ENCODE data around the gene CES2. TPM values are rescaled to one million over a fixed set of nuclear protein-coding genes. Genes with fewer than 3 reads are reported as not detected.

The CES2 gene
- total and polyA plus RNA-seq, 9 of the 15 experiments (the other 6 are each of a cell fraction or from before 2014, with no cell fraction given), result 2.2 to 37.9 (median 24.4) TPM

- no peaks in the 10 kb centered on the region for H3K36me3 ChIP-seq (ENCODE audit: control insufficient read depth, insufficient read depth, low read length)
- peaks cover 7 to 11% of the 10 kb centered on the region in 2 experiments; a peak in 1 of 5 replicates for H3K4me1 ChIP-seq (replicated peaks in 1 of 2; ENCODE audit: control insufficient read depth in 2 of 2, insufficient read depth in 2 of 2, low read length in 2 of 2)
- ATAC-seq, result no peak
- 50% methylated on average over 2 of the region's 2 CpGs for WGBS (ENCODE audit: insufficient coverage, low coverage, missing lambda C conversion rate)
- TF ChIP-seq CHD2 (IDR thresholded peaks at IDR 0.05; ENCODE audit: low read depth, low read length) (no peak), KDM1A (IDR thresholded peaks at IDR 0.05) (0 out of 4 replicates have a peak, but pooled peaks of 1 of the 2 experiments have one; percentile 22), RBM25 (IDR thresholded peaks at IDR 0.05; ENCODE audit: low read depth, low read length, severe bottlenecking) (peak; percentile 62), HDAC3 (IDR thresholded peaks at IDR 0.05; ENCODE audit: borderline replicate concordance, partially characterized antibody) (no peak), ZFP36 (IDR thresholded peaks at IDR 0.05; ENCODE audit: low read depth, low read length, partially characterized antibody) (peak; percentile 53), BCOR (IDR thresholded peaks at IDR 0.05) (peak; percentile 57; the same call in 1 of the 2 replicates)
- no peaks in the 10 kb centered on the region for H4K20me1 ChIP-seq (replicated peaks; ENCODE audit: control insufficient read depth, insufficient read depth, low read length)
- in situ Hi-C loops (cut with MboI) (loop anchor here (25.0 kb wide), 2 partner anchors 212 to 462 kb away; partner anchors contain the start of genes B3GNT9, FBXL8, HSF4 and NOL3), intact Hi-C loops (cut with micrococcal nuclease) (loop anchor here (5.0 to 10.0 kb wide), 4 partner anchors 67 to 514 kb away; partner anchors contain the start of genes FHOD1, MATCAP1 and SLC9A5)
- peaks cover 2% of the 10 kb centered on the region for H3K9me3 ChIP-seq (replicated peaks; ENCODE audit: control insufficient read depth, insufficient read depth, low read depth, low read length)
- H3K27me3 ChIP-seq (ENCODE audit: control insufficient read depth in 2 of 2, insufficient read depth in 2 of 2, low read length in 2 of 2), result no peaks in the 10 kb centered on the region
- no peak overlapping the region for H2AFZ ChIP-seq (ENCODE audit: low read depth, low read length)
- no peak overlapping the region for H3K4me2 ChIP-seq (ENCODE audit: insufficient read depth, low read length)
- ChIA-PET POLR2A (no interaction called here), CTCF (ENCODE audit: low intra/inter-chr PET ratio) (interaction anchor here (0.7 kb wide), 1 partner anchor 205 kb away, joined by 3 read pairs; no protein-coding TSS in a partner anchor)
- BruUV-seq (replicated peaks), result no TSS peak
- no peak for FAIRE-seq
- no peaks in the 10 kb centered on the region for H3K9me1 ChIP-seq (ENCODE audit: control insufficient read depth, insufficient read depth, low read length)
- DNase-seq (ENCODE audit: extremely low read depth in 1 of 4, low spot score in 3 of 4), result no peak
- H3K9ac ChIP-seq (ENCODE audit: insufficient read depth in 1 of 2, low read depth in 2 of 2, low read length in 2 of 2), result no peak overlapping the region
- no peak overlapping the region for H3K4me3 ChIP-seq
- H3K79me2 ChIP-seq (ENCODE audit: control insufficient read depth, insufficient read depth, low read length), result no peaks in the 10 kb centered on the region
- H3K27ac ChIP-seq (ENCODE audit: extremely low read depth, low read depth, low read length), result no peak overlapping the region
Observed at GRCh38 chr16:66950437-66950836, 15.1 kb downstream of the CES2 start.
